GM19035 (cell line): Measurements from ENCODE around the gene L1TD1.
"Not testable (repeated sequence)": the region's sequence is repeated elsewhere in the genome, so short reads cannot be mapped to it uniquely, and the experiment has no call there.

Experiments used
- ATAC-seq: cut with Tn5 transposase; IDR thresholded peaks from one replicate; pipeline ENCODE4 v1.9.1; 2021; ENCODE audit not compliant: unreplicated experiment

The L1TD1 gene

GRCh38 chr1:62194651-62195544 is at the start of gene L1TD1:
L1TD1 (plus strand) TSS chr1:62194849; CDS start chr1:62206629, 11,780 bp downstream.
- ATAC-seq: no peak

- ATAC-seq: no peak
Measured at GRCh38 chr1:62159940-62160348, 34.7 kb upstream of the L1TD1 start.

- ATAC-seq: no peak
Measured at GRCh38 chr1:62161711-62162110, 32.9 kb upstream of the L1TD1 start.

GRCh38 chr1:62170380-62170779 is 24.3 kb upstream of the L1TD1 start:
- ATAC-seq: not testable (repeated sequence)

- peak; percentile 50 for ATAC-seq
Measured at GRCh38 chr1:62175568-62176179, 19.0 kb upstream of the L1TD1 start.

- ATAC-seq: no peak
Measured at GRCh38 chr1:62176597-62177312, 17.9 kb upstream of the L1TD1 start.

GRCh38 chr1:62177621-62178020 is 17.0 kb upstream of the L1TD1 start:
- ATAC-seq: no peak

- no peak for ATAC-seq
Measured at GRCh38 chr1:62178372-62178771, 16.3 kb upstream of the L1TD1 start.

GRCh38 chr1:62180054-62180453 is 14.6 kb upstream of the L1TD1 start:
- not testable (repeated sequence) for ATAC-seq

- ATAC-seq: no peak
Measured at GRCh38 chr1:62180639-62181038, 14.0 kb upstream of the L1TD1 start.

- ATAC-seq: no peak
Measured at GRCh38 chr1:62181532-62181931, 13.1 kb upstream of the L1TD1 start.

- ATAC-seq: not testable (repeated sequence)
Measured at GRCh38 chr1:62182157-62182556, 12.5 kb upstream of the L1TD1 start.

GRCh38 chr1:62183164-62184020 is 11.3 kb upstream of the L1TD1 start:
- not testable (repeated sequence) for ATAC-seq

GRCh38 chr1:62184336-62184735 is 10.3 kb upstream of the L1TD1 start:
- no peak for ATAC-seq

- not testable (repeated sequence) for ATAC-seq
Measured at GRCh38 chr1:62185233-62185632, 9.4 kb upstream of the L1TD1 start.

GRCh38 chr1:62185677-62186076 is 9.0 kb upstream of the L1TD1 start:
- no peak for ATAC-seq

GRCh38 chr1:62187548-62187947 is 7.1 kb upstream of the L1TD1 start:
- ATAC-seq: no peak

GRCh38 chr1:62188111-62188510 is 6.5 kb upstream of the L1TD1 start:
- no peak for ATAC-seq

- no peak for ATAC-seq
Measured at GRCh38 chr1:62196086-62196690, 1.5 kb downstream of the L1TD1 start.

GRCh38 chr1:62198069-62198780 is 3.6 kb downstream of the L1TD1 start:
- ATAC-seq: no peak
